ENCODE data around the gene ALG3. TPM values are rescaled to one million over a fixed set of nuclear protein-coding genes. Genes with fewer than 3 reads are reported as not detected.

The ALG3 gene
- total RNA-seq, 4 donors from 2014 or later: 49.2 to 87.3 (median 66.8) TPM

GRCh38 chr3:184262764-184263179 lies 14.0 kb upstream of the ALG3 start:
- intact Hi-C loops (cut with DNase I): no loop called here
- WGBS, 2 donors: 13 to 20% methylated on average over 15 of the region's 15 CpGs
- H3K36me3 ChIP-seq: peaks cover 0 to 3% of the 10 kb centered on the region in 2 donors
- no peaks in the 10 kb centered on the region for H3K9me3 ChIP-seq
- H3K4me1 ChIP-seq: peaks cover 23 to 30% of the 10 kb centered on the region in 2 donors
- DNase-seq: no peak
- H3K27me3 ChIP-seq: peaks cover 28% of the 10 kb centered on the region
- TF ChIP-seq POLR2A (IDR thresholded peaks at IDR 0.05): no peak
- TF ChIP-seq CTCF (IDR thresholded peaks at IDR 0.05): no peak
- H3K27ac ChIP-seq: no peak overlapping the region
- H3K4me3 ChIP-seq (replicated peaks in 1 of 3): no peak overlapping the region

GRCh38 chr3:184261854-184262763 lies 13.3 kb upstream of the ALG3 start:
- Histone ChIP-seq H3K4me1 (peaks cover 23 to 30% of the 10 kb centered on the region in 2 donors), H3K36me3 (peaks cover 0 to 3% of the 10 kb centered on the region in 2 donors), H3K9me3 (no peaks in the 10 kb centered on the region), H3K4me3 (replicated peaks in 1 of 3) (no peak overlapping the region), H3K27me3 (peaks cover 28% of the 10 kb centered on the region), H3K27ac (no peak overlapping the region)
- peak in 1 of 2 donors; percentile 30 for DNase-seq
- WGBS, 2 donors: 1 to 4% methylated on average over 37 of the region's 66 CpGs
- intact Hi-C loops (cut with DNase I): no loop called here
- TF ChIP-seq POLR2A (IDR thresholded peaks at IDR 0.05): no peak
- TF ChIP-seq CTCF (IDR thresholded peaks at IDR 0.05): no peak

- intact Hi-C loops (cut with DNase I): no loop called here
- Histone ChIP-seq H3K4me3 (replicated peaks in 1 of 3) (peak within 1 kb of the TSS in 1 of 3 donors; percentile 26), H3K27me3 (peaks cover 28% of the 10 kb centered on the region), H3K4me1 (peaks cover 23 to 30% of the 10 kb centered on the region in 2 donors), H3K27ac (no peak within 1 kb of the TSS), H3K36me3 (peaks cover 0 to 3% of the 10 kb centered on the region in 2 donors), H3K9me3 (no peaks in the 10 kb centered on the region)
- TF ChIP-seq CTCF (IDR thresholded peaks at IDR 0.05): no peak
- no peak for TF ChIP-seq POLR2A (IDR thresholded peaks at IDR 0.05)
- DNase-seq: peak; percentile 22
- 0 to 1% methylated on average over 9 to 14 of the region's 67 CpGs for WGBS, 2 donors
Measured at GRCh38 chr3:184261270-184261853, 12.6 kb upstream of the ALG3 start, which contains the start of gene CAMK2N2. Gene CAMK2N2, minus strand, starts transcription at chr3:184261553. Its CDS starts 268 bp downstream, at chr3:184261285.

- Histone ChIP-seq H3K27ac (no peak overlapping the region), H3K27me3 (peaks cover 28% of the 10 kb centered on the region), H3K36me3 (peaks cover 0 to 3% of the 10 kb centered on the region in 2 donors), H3K4me1 (peaks cover 23 to 30% of the 10 kb centered on the region in 2 donors), H3K9me3 (no peaks in the 10 kb centered on the region), H3K4me3 (replicated peaks in 1 of 3) (peak overlapping the region in 1 of 3 donors; percentile 26)
- 0 to 1% methylated on average over 18 to 23 of the region's 49 CpGs for WGBS, 2 donors
- DNase-seq: no peak
- intact Hi-C loops (cut with DNase I): no loop called here
- no peak for TF ChIP-seq CTCF (IDR thresholded peaks at IDR 0.05)
- no peak for TF ChIP-seq POLR2A (IDR thresholded peaks at IDR 0.05)
Measured at GRCh38 chr3:184260724-184261269, 12.0 kb upstream of the ALG3 start.

Measured in thyroid gland (tissue), 4 donors.